Measurements from ENCODE around the gene NTN1. TPM values are rescaled to one million over a fixed set of nuclear protein-coding genes. Genes with fewer than 3 reads are reported as not detected.

NTN1 gene
- total RNA-seq, 2 donors from 2014 or later = 17.0 to 40.4 TPM

DNA sequence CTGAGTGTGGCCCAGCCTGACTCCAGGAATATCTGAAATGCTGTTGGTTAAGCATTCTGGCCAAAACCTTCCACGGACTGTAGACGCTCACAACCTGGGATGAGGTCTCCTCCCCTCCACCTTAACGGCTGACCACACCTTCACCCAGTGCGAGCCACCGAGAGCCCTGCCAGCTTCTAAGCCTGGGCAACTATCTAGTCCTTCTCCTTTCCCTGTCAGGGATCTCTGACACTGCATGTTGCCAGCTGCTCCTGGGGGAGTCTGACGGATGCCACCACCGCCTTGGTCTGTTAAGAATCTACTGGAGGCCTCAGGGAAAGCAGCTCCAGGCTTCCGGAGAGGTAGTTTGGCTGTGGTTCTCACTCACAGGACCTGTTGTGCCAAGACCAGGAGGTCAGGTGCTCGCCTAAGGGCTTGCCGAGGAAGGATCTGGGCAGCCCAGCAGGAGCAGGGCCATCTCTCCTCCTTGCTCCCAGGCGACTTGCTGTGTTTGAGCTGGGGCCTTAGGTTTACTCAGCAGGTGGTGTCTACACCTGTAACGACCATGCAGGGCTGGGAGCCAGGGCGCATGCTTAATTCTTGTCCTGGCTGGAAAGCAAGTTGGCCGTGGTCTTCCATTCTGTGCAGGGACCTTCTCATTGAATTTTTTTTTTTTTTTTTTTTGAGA lies 111.8 kb downstream of the NTN1 start:
- no peak overlapping the region for H3K9ac ChIP-seq (ENCODE audit: extremely low read depth, low read length, poor library complexity, severe bottlenecking)
- Mint-ChIP-seq H3K36me3 (ENCODE audit: low read depth) (peaks cover 4% of the 10 kb centered on the region), H3K4me1 (peaks cover 28% of the 10 kb centered on the region)

GRCh38 chr17:9138161-9138717 lies 116.9 kb downstream of the NTN1 start:
- no peaks in the 10 kb centered on the region for H3K27me3 Mint-ChIP-seq (ENCODE audit: insufficient read depth)
- no peaks in the 10 kb centered on the region for H3K9me3 Mint-ChIP-seq
- WGBS, 2 experiments (ENCODE audit: insufficient coverage in 1 of 2, insufficient read length in 1 of 2) = 90 to 92% methylated on average over 3 to 17 of the region's 17 CpGs
- H3K4me1 Mint-ChIP-seq = peaks cover 11% of the 10 kb centered on the region
- no peak overlapping the region for H3K27ac ChIP-seq (ENCODE audit: low read depth, low read length)
- peaks cover 4% of the 10 kb centered on the region for H3K36me3 Mint-ChIP-seq (ENCODE audit: low read depth)
- no peak overlapping the region for H3K4me3 Mint-ChIP-seq
- no peak for DNase-seq
- no peak overlapping the region for H3K9ac ChIP-seq (ENCODE audit: extremely low read depth, low read length, poor library complexity, severe bottlenecking)
- H3K36me3 ChIP-seq (ENCODE audit: control insufficient read depth, insufficient read depth, low read length) = no peaks in the 10 kb centered on the region
- TF ChIP-seq CTCF (conservative IDR thresholded peaks at IDR 0.05) = no peak
- H3K4me1 ChIP-seq (ENCODE audit: control insufficient read depth, insufficient read depth, low read length) = no peaks in the 10 kb centered on the region
- H3K27me3 ChIP-seq (ENCODE audit: control insufficient read depth, insufficient read depth, low read length, poor library complexity, severe bottlenecking) = no peaks in the 10 kb centered on the region
- H3K9me3 ChIP-seq (ENCODE audit: control insufficient read depth, low read length) = no peaks in the 10 kb centered on the region
- H3K27ac Mint-ChIP-seq = no peak overlapping the region
- H3K4me3 ChIP-seq (ENCODE audit: low read length) = no peak overlapping the region

More for the DNA sequence above, 111.8 kb downstream of the NTN1 start:
- Histone ChIP-seq H3K27ac (ENCODE audit: low read depth, low read length) (no peak overlapping the region), H3K4me1 (ENCODE audit: control insufficient read depth, insufficient read depth, low read length) (no peaks in the 10 kb centered on the region), H3K36me3 (ENCODE audit: control insufficient read depth, insufficient read depth, low read length) (no peaks in the 10 kb centered on the region), H3K9me3 (ENCODE audit: control insufficient read depth, low read length) (no peaks in the 10 kb centered on the region), H3K27me3 (ENCODE audit: control insufficient read depth, insufficient read depth, low read length, poor library complexity, severe bottlenecking) (no peaks in the 10 kb centered on the region), H3K4me3 (ENCODE audit: low read length) (no peak overlapping the region)
- H3K9me3 Mint-ChIP-seq = no peaks in the 10 kb centered on the region
- no peak overlapping the region for H3K4me3 Mint-ChIP-seq
- peak; percentile 65 for DNase-seq
- WGBS, 2 experiments (ENCODE audit: insufficient coverage in 1 of 2, insufficient read length in 1 of 2) = 87 to 94% methylated on average over 12 to 14 of the region's 14 CpGs
- TF ChIP-seq CTCF (conservative IDR thresholded peaks at IDR 0.05) = no peak
- H3K27me3 Mint-ChIP-seq (ENCODE audit: insufficient read depth) = peaks cover 2% of the 10 kb centered on the region
- H3K27ac Mint-ChIP-seq = no peak overlapping the region

- Mint-ChIP-seq H3K27ac (no peak overlapping the region), H3K4me1 (peaks cover 15% of the 10 kb centered on the region), H3K9me3 (no peaks in the 10 kb centered on the region), H3K36me3 (ENCODE audit: low read depth) (peaks cover 4% of the 10 kb centered on the region), H3K27me3 (ENCODE audit: insufficient read depth) (peaks cover 1% of the 10 kb centered on the region), H3K4me3 (no peak overlapping the region)
- Histone ChIP-seq H3K9me3 (ENCODE audit: control insufficient read depth, low read length) (no peaks in the 10 kb centered on the region), H3K27ac (ENCODE audit: low read depth, low read length) (no peak overlapping the region), H3K36me3 (ENCODE audit: control insufficient read depth, insufficient read depth, low read length) (no peaks in the 10 kb centered on the region), H3K4me1 (ENCODE audit: control insufficient read depth, insufficient read depth, low read length) (peaks cover 6% of the 10 kb centered on the region), H3K27me3 (ENCODE audit: control insufficient read depth, insufficient read depth, low read length, poor library complexity, severe bottlenecking) (no peaks in the 10 kb centered on the region), H3K4me3 (ENCODE audit: low read length) (no peak overlapping the region), H3K9ac (ENCODE audit: extremely low read depth, low read length, poor library complexity, severe bottlenecking) (no peak overlapping the region)
- WGBS, 2 experiments (ENCODE audit: insufficient coverage in 1 of 2, insufficient read length in 1 of 2) = 89 to 90% methylated on average over 2 of the region's 2 CpGs
- TF ChIP-seq CTCF (conservative IDR thresholded peaks at IDR 0.05) = no peak
- no peak for DNase-seq
Observed at GRCh38 chr17:9139695-9140094, 118.4 kb downstream of the NTN1 start.
